Kidney epithelial cell (primary cell): ENCODE measurements around the gene TMPRSS7. TPM values are rescaled to one million over a fixed set of nuclear protein-coding genes. Genes with fewer than 3 reads are reported as not detected.
A peak's percentile ranks its signal among the peaks of the same experiment; 100 is the strongest.

Source experiments
- DNase-seq: peaks from one replicate; pipeline ENCODE4 v3.0.0-alpha.2; 2010; ENCODE audit warnings: low read depth
- H3K27me3 ChIP-seq: 2 replicates; pipeline ENCODE4 v1.6.0; 2011; ENCODE audit warnings: low read length; ENCODE audit not compliant: control insufficient read depth, insufficient read depth
- H3K36me3 ChIP-seq: 2 replicates; pipeline ENCODE4 v1.5.1; 2011; ENCODE audit warnings: low read length; ENCODE audit not compliant: control insufficient read depth, insufficient read depth
- H3K4me3 ChIP-seq: 2 replicates; pipeline ENCODE4 v1.5.1; 2011; ENCODE audit warnings: low read depth, mild to moderate bottlenecking, control low read depth, low read length
- total RNA-seq: library from RNA; depleted of rRNA; stranded (reverse); fragments of >200 nt; gene quantifications from 2 replicates; pipeline ENCODE4 v1.2.3, GENCODE V29; 2015
- TF ChIP-seq, protein P1 (sequence below): IDR thresholded peaks from 2 replicates; pipeline ENCODE4 v1.5.1; 2011; ENCODE audit warnings: mild to moderate bottlenecking, moderate library complexity, low read length, control low read depth, inconsistent platforms; ENCODE audit not compliant: insufficient read depth, poor library complexity, severe bottlenecking

The TMPRSS7 gene
- total RNA-seq, 1 donor from 2014 or later = not detected

DNA sequence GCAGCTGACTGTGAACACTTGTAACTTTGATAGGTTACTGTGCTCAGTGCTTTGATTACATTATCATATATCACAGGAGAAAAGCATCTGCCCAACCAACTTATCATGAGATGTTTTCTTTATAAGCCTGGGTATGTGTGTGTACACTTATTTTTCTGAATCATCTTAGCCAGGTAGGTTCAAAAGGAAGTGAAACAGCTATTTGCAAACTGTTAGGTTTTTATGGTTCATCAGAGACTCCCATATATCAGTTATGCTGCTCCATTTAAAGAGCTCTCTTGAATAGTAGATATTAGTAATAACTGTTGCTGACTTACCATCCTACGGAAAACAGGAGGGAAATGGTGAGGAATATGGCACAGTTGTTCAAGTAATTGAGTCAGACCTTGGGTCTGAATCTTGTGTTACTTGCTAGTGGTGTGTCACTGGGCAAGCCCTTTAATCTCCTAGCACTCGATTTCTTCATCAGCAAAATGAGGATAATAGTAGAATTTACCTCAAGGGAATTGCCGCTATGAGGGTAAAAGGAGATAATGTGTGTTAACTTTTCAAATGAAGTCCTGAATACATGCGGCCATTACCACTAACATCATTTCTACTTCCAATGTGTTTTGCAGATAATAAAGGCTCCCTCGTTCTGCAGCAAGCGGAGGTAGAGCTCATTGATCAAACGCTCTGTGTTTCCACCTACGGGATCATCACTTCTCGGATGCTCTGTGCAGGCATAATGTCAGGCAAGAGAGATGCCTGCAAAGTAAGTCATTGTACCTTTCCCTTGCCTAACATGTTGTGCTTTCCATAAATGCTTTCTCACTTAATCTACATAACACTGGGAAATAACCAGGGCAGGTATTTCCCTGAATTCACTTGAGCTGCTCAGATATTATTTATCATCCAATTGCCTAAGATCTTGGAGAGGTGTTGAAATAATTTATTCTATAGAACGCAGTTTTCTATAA, 43.9 kb downstream of the TMPRSS7 start:
- Histone ChIP-seq H3K27me3 (no peaks in the 10 kb centered on the region), H3K36me3 (no peaks in the 10 kb centered on the region), H3K4me3 (no peak overlapping the region)
- TF ChIP-seq, protein P1, sequence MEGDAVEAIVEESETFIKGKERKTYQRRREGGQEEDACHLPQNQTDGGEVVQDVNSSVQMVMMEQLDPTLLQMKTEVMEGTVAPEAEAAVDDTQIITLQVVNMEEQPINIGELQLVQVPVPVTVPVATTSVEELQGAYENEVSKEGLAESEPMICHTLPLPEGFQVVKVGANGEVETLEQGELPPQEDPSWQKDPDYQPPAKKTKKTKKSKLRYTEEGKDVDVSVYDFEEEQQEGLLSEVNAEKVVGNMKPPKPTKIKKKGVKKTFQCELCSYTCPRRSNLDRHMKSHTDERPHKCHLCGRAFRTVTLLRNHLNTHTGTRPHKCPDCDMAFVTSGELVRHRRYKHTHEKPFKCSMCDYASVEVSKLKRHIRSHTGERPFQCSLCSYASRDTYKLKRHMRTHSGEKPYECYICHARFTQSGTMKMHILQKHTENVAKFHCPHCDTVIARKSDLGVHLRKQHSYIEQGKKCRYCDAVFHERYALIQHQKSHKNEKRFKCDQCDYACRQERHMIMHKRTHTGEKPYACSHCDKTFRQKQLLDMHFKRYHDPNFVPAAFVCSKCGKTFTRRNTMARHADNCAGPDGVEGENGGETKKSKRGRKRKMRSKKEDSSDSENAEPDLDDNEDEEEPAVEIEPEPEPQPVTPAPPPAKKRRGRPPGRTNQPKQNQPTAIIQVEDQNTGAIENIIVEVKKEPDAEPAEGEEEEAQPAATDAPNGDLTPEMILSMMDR = no peak
- DNase-seq = no peak

DNA sequence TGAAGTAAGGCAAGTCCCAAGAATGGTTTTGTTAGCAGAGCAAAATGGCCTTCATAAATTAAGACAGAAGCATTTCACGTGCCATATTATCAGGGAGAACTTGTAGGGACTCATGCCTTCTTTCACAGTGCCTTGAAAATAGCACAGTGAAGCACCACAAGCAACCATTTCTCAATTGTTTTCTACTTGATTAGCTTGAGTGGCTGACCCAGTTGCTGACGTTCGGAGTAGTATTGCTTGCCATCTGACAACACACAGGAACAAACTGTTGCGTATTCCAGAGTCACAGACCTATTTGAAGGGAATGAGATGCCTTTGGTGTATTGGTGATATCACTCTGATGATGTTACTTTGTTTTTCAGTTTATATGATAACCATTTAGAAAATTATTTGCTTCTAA, 48.7 kb downstream of the TMPRSS7 start:
- Histone ChIP-seq H3K36me3 (no peaks in the 10 kb centered on the region), H3K27me3 (no peaks in the 10 kb centered on the region), H3K4me3 (no peak overlapping the region)
- TF ChIP-seq, protein P1 = no peak
- no peak for DNase-seq

DNA sequence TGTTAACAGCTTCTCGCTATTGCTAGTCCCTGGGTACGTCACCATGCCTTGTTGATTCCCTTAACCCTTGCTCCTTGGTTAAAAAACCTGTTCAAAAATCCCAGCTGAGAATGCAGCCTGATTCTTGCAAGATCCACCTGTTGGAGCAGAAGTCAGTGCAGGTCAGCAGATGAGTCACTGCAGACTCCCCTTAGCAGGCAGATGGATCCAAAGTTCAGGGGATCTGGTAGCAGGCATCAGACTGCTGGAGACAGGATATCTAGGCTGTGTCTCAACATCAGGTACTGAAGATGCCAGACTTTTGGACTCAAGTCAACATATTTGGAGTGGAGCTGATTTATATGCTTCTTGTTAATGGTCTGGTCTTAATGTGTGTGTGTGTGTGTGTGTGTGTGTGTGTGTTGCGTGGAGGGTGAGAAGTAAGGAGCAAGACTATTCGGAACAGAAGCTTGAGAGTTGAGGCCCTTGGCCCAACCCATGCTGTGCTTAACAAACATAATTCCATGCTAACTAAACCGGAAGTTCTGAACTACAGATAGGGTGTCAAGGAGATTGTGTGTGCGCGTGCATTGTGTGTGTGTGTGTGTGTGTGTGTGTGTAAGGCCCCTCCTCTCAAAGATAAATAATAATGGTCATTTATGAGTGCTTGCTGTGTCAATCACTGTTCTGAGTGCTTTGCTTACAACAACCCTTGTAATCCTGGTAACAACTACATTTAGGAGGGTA, 50.6 kb downstream of the TMPRSS7 start:
- TF ChIP-seq, protein P1 = no peak
- Histone ChIP-seq H3K4me3 (no peak overlapping the region), H3K27me3 (no peaks in the 10 kb centered on the region), H3K36me3 (no peaks in the 10 kb centered on the region)
- DNase-seq = no peak

DNA sequence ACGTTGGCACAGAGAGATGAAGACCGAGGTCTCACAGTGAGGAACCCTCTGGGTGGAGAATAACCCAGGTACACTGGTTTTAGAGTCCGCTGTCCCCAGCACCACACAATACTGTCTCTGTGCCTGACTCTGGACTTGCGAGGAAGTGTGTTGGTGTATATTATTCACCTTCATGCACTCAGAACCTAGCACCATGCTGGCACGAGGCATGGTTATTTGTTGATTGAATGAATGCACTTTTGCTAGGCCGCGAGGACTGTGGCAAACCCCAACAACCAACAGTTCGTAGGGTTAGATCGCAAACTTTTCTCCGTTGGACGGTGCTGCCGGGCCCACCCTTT, 51.2 kb downstream of the TMPRSS7 start:
- TF ChIP-seq, protein P1 = no peak
- Histone ChIP-seq H3K27me3 (no peaks in the 10 kb centered on the region), H3K36me3 (no peaks in the 10 kb centered on the region), H3K4me3 (peak overlapping the region; percentile 74)
- no peak for DNase-seq

DNA sequence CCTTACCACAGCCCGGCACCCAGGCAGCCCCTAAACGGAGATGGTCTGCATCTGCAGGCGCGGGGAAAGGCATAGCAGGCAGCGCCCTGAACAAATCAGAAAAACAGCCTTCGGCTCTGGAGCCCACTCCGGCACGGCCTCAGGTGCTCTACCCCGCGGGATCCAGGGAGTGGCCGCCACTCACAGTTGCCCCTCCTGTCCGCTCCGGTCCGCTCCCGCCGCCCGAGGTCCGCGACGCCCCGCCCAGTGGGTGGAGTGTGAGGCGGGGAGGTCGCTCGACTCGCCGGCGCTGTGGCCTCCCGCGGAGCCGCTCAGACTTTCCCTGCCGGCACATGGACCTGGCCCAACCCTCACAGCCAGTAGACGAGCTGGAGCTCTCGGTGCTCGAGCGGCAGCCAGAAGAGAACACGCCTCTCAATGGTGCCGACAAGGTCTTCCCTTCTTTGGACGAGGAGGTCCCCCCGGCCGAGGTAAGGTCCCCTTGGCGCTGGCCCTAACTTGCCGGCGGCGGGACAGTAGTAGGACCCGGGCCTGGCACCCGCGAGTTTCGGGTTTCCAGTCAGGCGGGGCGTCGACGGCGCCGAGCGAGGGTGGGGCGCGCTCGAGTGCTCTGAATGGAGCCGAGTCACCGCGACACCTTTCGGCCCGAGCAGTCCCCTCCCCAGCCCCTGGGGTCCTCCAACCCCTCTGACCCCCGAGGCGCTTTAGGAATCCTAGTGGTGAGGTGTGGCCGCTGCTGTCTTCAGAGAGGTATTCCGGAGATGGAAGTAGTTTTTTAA, 51.7 kb downstream of the TMPRSS7 start, which contains the start of gene C3orf52:
Gene C3orf52 (plus strand): TSS at position 314 of the 779 bp plus-strand sequence. CDS start 19 bp downstream, at position 333.
- DNase-seq = no peak
- TF ChIP-seq, protein P1 = peak; percentile 9
- H3K27me3 ChIP-seq = no peaks in the 10 kb centered on the region
- H3K4me3 ChIP-seq = peak within 1 kb of the TSS; percentile 74
- H3K36me3 ChIP-seq = no peaks in the 10 kb centered on the region
